ENCODE data around the gene POLD2.

POLD2 gene

GRCh38 chr7:44158873-44159631 lies 35.7 kb upstream of the POLD2 start:
- no peaks in the 10 kb centered on the region for H3K36me3 ChIP-seq (ENCODE audit: insufficient read depth, low read length)
- H3K27me3 ChIP-seq (ENCODE audit: control insufficient read depth, insufficient read depth, low read length): peaks cover 3% of the 10 kb centered on the region
- no peak overlapping the region for H3K4me3 ChIP-seq (ENCODE audit: low read length)
- H3K9ac ChIP-seq (ENCODE audit: low read depth, low read length): no peak overlapping the region
- H3K4me1 ChIP-seq (ENCODE audit: control insufficient read depth, insufficient read depth, low read length): peaks cover 20% of the 10 kb centered on the region
- no peak overlapping the region for H3K4me2 ChIP-seq (ENCODE audit: low read length)
- H3K9me3 ChIP-seq (replicated peaks; ENCODE audit: low read length): no peaks in the 10 kb centered on the region

GRCh38 chr7:44158096-44158872 lies 34.9 kb upstream of the POLD2 start:
- no peaks in the 10 kb centered on the region for H3K36me3 ChIP-seq (ENCODE audit: insufficient read depth, low read length)
- H3K27me3 ChIP-seq (ENCODE audit: control insufficient read depth, insufficient read depth, low read length): peaks cover 3% of the 10 kb centered on the region
- no peak overlapping the region for H3K9ac ChIP-seq (ENCODE audit: low read depth, low read length)
- peaks cover 14% of the 10 kb centered on the region for H3K4me1 ChIP-seq (ENCODE audit: control insufficient read depth, insufficient read depth, low read length)
- no peak overlapping the region for H3K4me2 ChIP-seq (ENCODE audit: low read length)
- H3K4me3 ChIP-seq (ENCODE audit: low read length): no peak overlapping the region
- H3K9me3 ChIP-seq (replicated peaks; ENCODE audit: low read length): no peaks in the 10 kb centered on the region

- Histone ChIP-seq H3K9ac (ENCODE audit: low read depth, low read length) (no peak overlapping the region), H3K27me3 (ENCODE audit: control insufficient read depth, insufficient read depth, low read length) (peaks cover 3% of the 10 kb centered on the region), H3K4me3 (ENCODE audit: low read length) (no peak overlapping the region), H3K9me3 (replicated peaks; ENCODE audit: low read length) (no peaks in the 10 kb centered on the region), H3K4me2 (ENCODE audit: low read length) (no peak overlapping the region), H3K4me1 (ENCODE audit: control insufficient read depth, insufficient read depth, low read length) (peaks cover 5% of the 10 kb centered on the region), H3K36me3 (ENCODE audit: insufficient read depth, low read length) (no peaks in the 10 kb centered on the region)
Measured at GRCh38 chr7:44157116-44158080, 34.0 kb upstream of the POLD2 start.

GRCh38 chr7:44156453-44157010 lies 33.2 kb upstream of the POLD2 start:
- H3K36me3 ChIP-seq (ENCODE audit: insufficient read depth, low read length): no peaks in the 10 kb centered on the region
- no peak overlapping the region for H3K9ac ChIP-seq (ENCODE audit: low read depth, low read length)
- no peaks in the 10 kb centered on the region for H3K4me1 ChIP-seq (ENCODE audit: control insufficient read depth, insufficient read depth, low read length)
- no peak overlapping the region for H3K4me2 ChIP-seq (ENCODE audit: low read length)
- H3K4me3 ChIP-seq (ENCODE audit: low read length): no peak overlapping the region
- peaks cover 3% of the 10 kb centered on the region for H3K27me3 ChIP-seq (ENCODE audit: control insufficient read depth, insufficient read depth, low read length)
- no peaks in the 10 kb centered on the region for H3K9me3 ChIP-seq (replicated peaks; ENCODE audit: low read length)

GRCh38 chr7:44155191-44156185 lies 32.1 kb upstream of the POLD2 start:
- H3K27me3 ChIP-seq (ENCODE audit: control insufficient read depth, insufficient read depth, low read length): peaks cover 3% of the 10 kb centered on the region
- H3K4me2 ChIP-seq (ENCODE audit: low read length): no peak overlapping the region
- no peaks in the 10 kb centered on the region for H3K9me3 ChIP-seq (replicated peaks; ENCODE audit: low read length)
- H3K4me1 ChIP-seq (ENCODE audit: control insufficient read depth, insufficient read depth, low read length): peaks cover under 1% of the 10 kb centered on the region
- no peak overlapping the region for H3K4me3 ChIP-seq (ENCODE audit: low read length)
- H3K9ac ChIP-seq (ENCODE audit: low read depth, low read length): no peak overlapping the region
- no peaks in the 10 kb centered on the region for H3K36me3 ChIP-seq (ENCODE audit: insufficient read depth, low read length)

- Histone ChIP-seq H3K9me3 (replicated peaks; ENCODE audit: low read length) (no peaks in the 10 kb centered on the region), H3K4me3 (ENCODE audit: low read length) (no peak overlapping the region), H3K4me2 (ENCODE audit: low read length) (no peak overlapping the region), H3K27me3 (ENCODE audit: control insufficient read depth, insufficient read depth, low read length) (peaks cover 3% of the 10 kb centered on the region), H3K4me1 (ENCODE audit: control insufficient read depth, insufficient read depth, low read length) (peaks cover 4% of the 10 kb centered on the region), H3K36me3 (ENCODE audit: insufficient read depth, low read length) (no peaks in the 10 kb centered on the region), H3K9ac (ENCODE audit: low read depth, low read length) (no peak overlapping the region)
Measured at GRCh38 chr7:44154703-44155102, 31.4 kb upstream of the POLD2 start.

GRCh38 chr7:44153948-44154335 lies 30.6 kb upstream of the POLD2 start:
- no peak overlapping the region for H3K4me3 ChIP-seq (ENCODE audit: low read length)
- no peaks in the 10 kb centered on the region for H3K36me3 ChIP-seq (ENCODE audit: insufficient read depth, low read length)
- H3K27me3 ChIP-seq (ENCODE audit: control insufficient read depth, insufficient read depth, low read length): peaks cover 3% of the 10 kb centered on the region
- H3K9ac ChIP-seq (ENCODE audit: low read depth, low read length): no peak overlapping the region
- peaks cover 4% of the 10 kb centered on the region for H3K4me1 ChIP-seq (ENCODE audit: control insufficient read depth, insufficient read depth, low read length)
- no peaks in the 10 kb centered on the region for H3K9me3 ChIP-seq (replicated peaks; ENCODE audit: low read length)
- H3K4me2 ChIP-seq (ENCODE audit: low read length): no peak overlapping the region

GRCh38 chr7:44152971-44153947 lies 29.9 kb upstream of the POLD2 start:
- Histone ChIP-seq H3K4me2 (ENCODE audit: low read length) (no peak overlapping the region), H3K4me3 (ENCODE audit: low read length) (no peak overlapping the region), H3K27me3 (ENCODE audit: control insufficient read depth, insufficient read depth, low read length) (peaks cover 3% of the 10 kb centered on the region), H3K9me3 (replicated peaks; ENCODE audit: low read length) (no peaks in the 10 kb centered on the region), H3K4me1 (ENCODE audit: control insufficient read depth, insufficient read depth, low read length) (peaks cover 4% of the 10 kb centered on the region), H3K36me3 (ENCODE audit: insufficient read depth, low read length) (no peaks in the 10 kb centered on the region), H3K9ac (ENCODE audit: low read depth, low read length) (no peak overlapping the region)

- no peak overlapping the region for H3K4me3 ChIP-seq (ENCODE audit: low read length)
- no peaks in the 10 kb centered on the region for H3K9me3 ChIP-seq (replicated peaks; ENCODE audit: low read length)
- no peak overlapping the region for H3K4me2 ChIP-seq (ENCODE audit: low read length)
- H3K9ac ChIP-seq (ENCODE audit: low read depth, low read length): no peak overlapping the region
- H3K27me3 ChIP-seq (ENCODE audit: control insufficient read depth, insufficient read depth, low read length): peaks cover 13% of the 10 kb centered on the region
- peaks cover 4% of the 10 kb centered on the region for H3K4me1 ChIP-seq (ENCODE audit: control insufficient read depth, insufficient read depth, low read length)
- no peaks in the 10 kb centered on the region for H3K36me3 ChIP-seq (ENCODE audit: insufficient read depth, low read length)
Measured at GRCh38 chr7:44151956-44152355, 28.6 kb upstream of the POLD2 start.

Measured in skeletal muscle satellite cell (primary cell).